Activated CD4-positive, alpha-beta memory T cell treated with anti-CD3 and anti-CD28 coated beads, Interleukin-2, amount 10 ng/mL, durations not matched to agents 7 days and 5 days (primary cell): Measurements from ENCODE around the gene ASIC4. TPM values are rescaled to one million over a fixed set of nuclear protein-coding genes. Genes with fewer than 3 reads are reported as not detected.

Experiments used
- CTCF ChIA-PET: fragments of 350-600 bp; sonication (Branson Sonifier 250); formaldehyde crosslinking; loops from one replicate; lab custom pipeline; 2021; ENCODE audit warnings: antibody characterized with exemption, inconsistent platforms; lab: Charles Lee
- POLR2A ChIA-PET: fragments of 350-600 bp; sonication (Branson Sonifier 250); formaldehyde crosslinking; loops from one replicate; lab custom pipeline; 2021; ENCODE audit warnings: antibody characterized with exemption; lab: Charles Lee
- DNase-seq: peaks from one replicate; pipeline ENCODE4 v3.0.0-alpha.2; 2020
- H3K27ac Mint-ChIP-seq: one replicate; pipeline ENCODE4 v1.8.0; 2021; ENCODE audit warnings: mild to moderate bottlenecking, mixed read lengths
- H3K27me3 Mint-ChIP-seq: one replicate; pipeline ENCODE4 v1.8.0; 2021; ENCODE audit warnings: mixed read lengths
- H3K36me3 Mint-ChIP-seq: one replicate; pipeline ENCODE4 v1.8.0; 2021; ENCODE audit warnings: low read depth, mixed read lengths
- H3K4me1 Mint-ChIP-seq: one replicate; pipeline ENCODE4 v1.8.0; 2021; ENCODE audit warnings: mixed read lengths
- H3K4me3 Mint-ChIP-seq: one replicate; pipeline ENCODE4 v1.8.0; 2021; ENCODE audit warnings: mild to moderate bottlenecking, mixed read lengths
- H3K9me3 Mint-ChIP-seq: one replicate; pipeline ENCODE4 v1.8.0; 2021; ENCODE audit warnings: mixed read lengths
- total RNA-seq, 2 experiments: library from RNA; stranded (reverse); gene quantifications; one replicate each; pipeline ENCODE4 v1.2.3, GENCODE V29; 2021

The ASIC4 gene
- total RNA-seq, 2 experiments from 2014 or later = 0.13 TPM; not detected in 1

- H3K27ac Mint-ChIP-seq = no peak overlapping the region
- peaks cover 12% of the 10 kb centered on the region for H3K4me1 Mint-ChIP-seq
- CTCF ChIA-PET = no interaction called here
- H3K36me3 Mint-ChIP-seq = no peaks in the 10 kb centered on the region
- H3K27me3 Mint-ChIP-seq = peaks cover 68% of the 10 kb centered on the region
- no peak for DNase-seq
- no peak overlapping the region for H3K4me3 Mint-ChIP-seq
- no peaks in the 10 kb centered on the region for H3K9me3 Mint-ChIP-seq
- POLR2A ChIA-PET = interaction anchor here (1.9 kb wide), 1 partner anchor 13 kb away, joined by 4 read pairs; no protein-coding TSS in a partner anchor
These were observed 1.6 kb upstream of the ASIC4 start for GRCh38 chr2:219512524-219513216.

GRCh38 chr2:219513787-219514186, 495 bp upstream of the ASIC4 start:
- ChIA-PET CTCF (interaction anchor here (0.6 to 1.2 kb wide), 2 partner anchors 17 to 25 kb away, joined by 3 to 7 read pairs; no protein-coding TSS in a partner anchor), POLR2A (interaction anchor here (1.9 kb wide), 1 partner anchor 14 kb away, joined by 4 read pairs; no protein-coding TSS in a partner anchor)
- DNase-seq = no peak
- peaks cover 12% of the 10 kb centered on the region for H3K4me1 Mint-ChIP-seq
- H3K36me3 Mint-ChIP-seq = no peaks in the 10 kb centered on the region
- no peaks in the 10 kb centered on the region for H3K9me3 Mint-ChIP-seq
- H3K27me3 Mint-ChIP-seq = peaks cover 78% of the 10 kb centered on the region
- H3K4me3 Mint-ChIP-seq = no peak overlapping the region
- no peak overlapping the region for H3K27ac Mint-ChIP-seq

- peaks cover 9% of the 10 kb centered on the region for H3K4me1 Mint-ChIP-seq
- H3K36me3 Mint-ChIP-seq = no peaks in the 10 kb centered on the region
- no peak for DNase-seq
- peaks cover 79% of the 10 kb centered on the region for H3K27me3 Mint-ChIP-seq
- CTCF ChIA-PET = interaction anchor here (0.6 kb wide), 1 partner anchor 40 kb away, joined by 3 read pairs; no protein-coding TSS in a partner anchor
- POLR2A ChIA-PET = no interaction called here
- no peaks in the 10 kb centered on the region for H3K9me3 Mint-ChIP-seq
- no peak overlapping the region for H3K4me3 Mint-ChIP-seq
- no peak overlapping the region for H3K27ac Mint-ChIP-seq
These were observed 554 bp downstream of the ASIC4 start for GRCh38 chr2:219514836-219515235.

- DNase-seq = no peak
- Mint-ChIP-seq H3K27me3 (peaks cover 78% of the 10 kb centered on the region), H3K4me3 (no peak overlapping the region), H3K36me3 (no peaks in the 10 kb centered on the region), H3K27ac (no peak overlapping the region), H3K4me1 (peaks cover 4% of the 10 kb centered on the region), H3K9me3 (no peaks in the 10 kb centered on the region)
- CTCF ChIA-PET = no interaction called here
- POLR2A ChIA-PET = no interaction called here
These were observed 1.8 kb downstream of the ASIC4 start for GRCh38 chr2:219515874-219516629.

GRCh38 chr2:219516888-219517287, 2.6 kb downstream of the ASIC4 start:
- ChIA-PET POLR2A (no interaction called here), CTCF (no interaction called here)
- no peak overlapping the region for H3K27ac Mint-ChIP-seq
- H3K27me3 Mint-ChIP-seq = peaks cover 81% of the 10 kb centered on the region
- H3K36me3 Mint-ChIP-seq = no peaks in the 10 kb centered on the region
- no peak overlapping the region for H3K4me3 Mint-ChIP-seq
- no peak for DNase-seq
- peaks cover 4% of the 10 kb centered on the region for H3K4me1 Mint-ChIP-seq
- no peaks in the 10 kb centered on the region for H3K9me3 Mint-ChIP-seq

- Mint-ChIP-seq H3K36me3 (no peaks in the 10 kb centered on the region), H3K27ac (no peak overlapping the region), H3K27me3 (peaks cover 75% of the 10 kb centered on the region), H3K4me1 (peaks cover 6% of the 10 kb centered on the region), H3K4me3 (no peak overlapping the region), H3K9me3 (no peaks in the 10 kb centered on the region)
- ChIA-PET POLR2A (interaction anchor here (0.7 to 1.2 kb wide), 2 partner anchors 9 to 18 kb away, joined by 3 read pairs; no protein-coding TSS in a partner anchor), CTCF (interaction anchor here (0.9 to 1.5 kb wide), 3 partner anchors 12 to 116 kb away, joined by 3 to 6 read pairs (median 4); a partner anchor contains a TSS)
- DNase-seq = no peak
These were observed 3.9 kb downstream of the ASIC4 start for GRCh38 chr2:219517954-219518778.

- Mint-ChIP-seq H3K4me3 (no peak overlapping the region), H3K4me1 (peaks cover 2% of the 10 kb centered on the region), H3K9me3 (no peaks in the 10 kb centered on the region), H3K27ac (no peak overlapping the region), H3K27me3 (peaks cover 77% of the 10 kb centered on the region), H3K36me3 (no peaks in the 10 kb centered on the region)
- POLR2A ChIA-PET = interaction anchor here (0.8 kb wide), 1 partner anchor 10 kb away, joined by 3 read pairs; no protein-coding TSS in a partner anchor
- no peak for DNase-seq
- CTCF ChIA-PET = interaction anchor here (1.5 to 2.5 kb wide), 3 partner anchors 10 to 24 kb away, joined by 4 to 16 read pairs (median 7); a partner anchor contains a TSS
These were observed 5.2 kb downstream of the ASIC4 start for GRCh38 chr2:219519526-219519916.

- Mint-ChIP-seq H3K4me3 (no peak overlapping the region), H3K4me1 (peaks cover 2% of the 10 kb centered on the region), H3K36me3 (no peaks in the 10 kb centered on the region), H3K9me3 (no peaks in the 10 kb centered on the region), H3K27ac (no peak overlapping the region), H3K27me3 (peaks cover 81% of the 10 kb centered on the region)
- DNase-seq = no peak
- ChIA-PET CTCF (interaction anchor here (0.6 to 2.5 kb wide), 5 partner anchors 10 to 27 kb away, joined by 3 to 16 read pairs (median 6); a partner anchor contains a TSS), POLR2A (interaction anchor here (0.8 to 1.2 kb wide), 3 partner anchors 9 to 21 kb away, joined by 3 read pairs; partner anchors contain the start of gene GMPPA)
These were observed 5.8 kb downstream of the ASIC4 start for GRCh38 chr2:219520079-219520478.

- Mint-ChIP-seq H3K36me3 (no peaks in the 10 kb centered on the region), H3K4me1 (peaks cover 2% of the 10 kb centered on the region), H3K4me3 (no peak overlapping the region), H3K27me3 (peaks cover 79% of the 10 kb centered on the region), H3K27ac (no peak overlapping the region), H3K9me3 (no peaks in the 10 kb centered on the region)
- ChIA-PET POLR2A (interaction anchor here (1.2 kb wide), 2 partner anchors 8 to 23 kb away, joined by 3 read pairs; partner anchors contain the start of gene GMPPA), CTCF (interaction anchor here (0.7 to 2.5 kb wide), 4 partner anchors 9 to 26 kb away, joined by 3 to 16 read pairs (median 4); partner anchors contain the start of gene GMPPA)
- DNase-seq = no peak
These were observed 7.0 kb downstream of the ASIC4 start for GRCh38 chr2:219521066-219521880.

GRCh38 chr2:219522111-219523030, 8.1 kb downstream of the ASIC4 start:
- no peak overlapping the region for H3K4me3 Mint-ChIP-seq

More at GRCh38 chr2:219522111-219523030, 8.1 kb downstream of the ASIC4 start:
- Mint-ChIP-seq H3K36me3 (no peaks in the 10 kb centered on the region), H3K4me1 (peaks cover 2% of the 10 kb centered on the region), H3K27me3 (peaks cover 78% of the 10 kb centered on the region), H3K27ac (no peak overlapping the region), H3K9me3 (no peaks in the 10 kb centered on the region)
- DNase-seq = no peak
- CTCF ChIA-PET = interaction anchor here (1.1 to 2.5 kb wide), 2 partner anchors 8 to 24 kb away, joined by 3 to 16 read pairs; partner anchors contain the start of gene GMPPA
- POLR2A ChIA-PET = no interaction called here
